ENCODE results near the gene USP49. TPM values are rescaled to one million over a fixed set of nuclear protein-coding genes. Genes with fewer than 3 reads are reported as not detected.
A peak's percentile ranks its signal among the peaks of the same experiment; 100 is the strongest.

Gene USP49
- total and polyA plus RNA-seq, 2 of the 13 experiments (the other 11 are each of a cell fraction or from before 2014, with no cell fraction given), result 2.9 to 4.3 TPM

DNA sequence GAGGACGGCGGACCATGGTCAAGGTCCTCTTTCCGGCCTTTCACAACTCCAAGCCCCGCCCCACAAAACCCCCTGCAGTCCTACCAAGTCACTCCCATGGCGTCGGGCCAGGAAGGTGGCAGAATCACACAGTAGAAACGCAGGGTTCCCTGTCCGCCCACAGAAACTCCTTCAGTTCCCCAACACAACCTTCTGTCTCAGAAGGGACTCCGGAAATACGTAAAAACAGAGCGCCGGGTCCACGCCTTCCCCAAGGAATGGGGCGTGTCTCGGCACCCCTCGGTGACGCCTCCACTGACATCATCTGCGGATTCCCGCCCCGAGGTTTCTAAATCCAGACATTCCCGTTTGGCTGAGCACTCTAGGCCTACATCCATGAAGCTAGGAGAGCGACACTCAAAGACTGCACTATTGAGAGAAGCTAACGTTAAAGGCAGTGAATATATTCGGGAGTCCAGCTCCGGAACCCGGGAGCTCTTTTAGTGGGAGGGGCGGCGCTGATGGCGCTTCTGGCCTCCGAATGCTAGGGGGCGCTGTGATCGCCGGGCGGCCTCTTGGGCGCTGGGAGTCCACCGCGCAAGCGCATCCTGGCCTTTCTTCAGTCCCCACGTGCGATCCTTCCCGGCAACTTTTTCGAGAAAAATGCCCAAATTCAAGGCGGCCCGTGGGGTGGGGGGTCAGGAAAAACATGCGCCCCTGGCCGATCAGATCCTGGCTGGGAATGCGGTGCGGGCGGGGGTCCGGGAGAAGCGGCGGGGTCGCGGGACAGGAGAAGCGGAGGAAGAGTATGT is 25.9 kb upstream of the USP49 start, which contains the start of the genes BYSL and MED20 (continued):
- TF ChIP-seq, protein P1, sequence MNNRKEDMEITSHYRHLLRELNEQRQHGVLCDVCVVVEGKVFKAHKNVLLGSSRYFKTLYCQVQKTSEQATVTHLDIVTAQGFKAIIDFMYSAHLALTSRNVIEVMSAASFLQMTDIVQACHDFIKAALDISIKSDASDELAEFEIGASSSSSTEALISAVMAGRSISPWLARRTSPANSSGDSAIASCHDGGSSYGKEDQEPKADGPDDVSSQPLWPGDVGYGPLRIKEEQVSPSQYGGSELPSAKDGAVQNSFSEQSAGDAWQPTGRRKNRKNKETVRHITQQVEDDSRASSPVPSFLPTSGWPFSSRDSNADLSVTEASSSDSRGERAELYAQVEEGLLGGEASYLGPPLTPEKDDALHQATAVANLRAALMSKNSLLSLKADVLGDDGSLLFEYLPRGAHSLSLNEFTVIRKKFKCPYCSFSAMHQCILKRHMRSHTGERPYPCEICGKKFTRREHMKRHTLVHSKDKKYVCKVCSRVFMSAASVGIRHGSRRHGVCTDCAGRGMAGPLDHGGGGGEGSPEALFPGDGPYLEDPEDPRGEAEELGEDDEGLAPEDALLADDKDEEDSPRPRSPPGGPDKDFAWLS (CRISPR knock-in tag; IDR thresholded peaks at IDR 0.05; ENCODE audit: borderline replicate concordance), result no peak
- TF ChIP-seq ZNF468 (CRISPR knock-in tag; IDR thresholded peaks at IDR 0.05) (no peak), ZNF772 (CRISPR knock-in tag; IDR thresholded peaks at IDR 0.05) (no peak; the same call in 1 of the 2 replicates), MLX (CRISPR knock-in tag; IDR thresholded peaks at IDR 0.05) (no peak), HMGXB3 (CRISPR knock-in tag; IDR thresholded peaks at IDR 0.05; ENCODE audit: borderline replicate concordance) (peak; percentile 79; the same call in 1 of the 2 replicates), STAT5B (CRISPR knock-in tag; IDR thresholded peaks at IDR 0.05) (0 out of 2 replicates have a peak, but pooled peaks have one; percentile 32), ARHGAP35 (CRISPR knock-in tag; IDR thresholded peaks at IDR 0.05; ENCODE audit: borderline replicate concordance) (no peak; the same call in 1 of the 2 replicates), NR3C1 (CRISPR knock-in tag; IDR thresholded peaks at IDR 0.05) (no peak), SATB2 (CRISPR knock-in tag; IDR thresholded peaks at IDR 0.05) (no peak), XRCC5 (optimal IDR thresholded peaks at IDR 0.05; ENCODE audit: low read length) (peak; percentile 97), HHEX (CRISPR knock-in tag; IDR thresholded peaks at IDR 0.05) (no peak), ZSCAN22 (CRISPR knock-in tag; IDR thresholded peaks at IDR 0.05) (no peak; the same call in 1 of the 2 replicates), RFXAP (CRISPR knock-in tag; IDR thresholded peaks at IDR 0.05; ENCODE audit: borderline replicate concordance) (peak; percentile 91), NONO (IDR thresholded peaks at IDR 0.05) (no peak), NONO (CRISPR knock-in tag; conservative IDR thresholded peaks at IDR 0.05) (peak; percentile 62), LCORL (IDR thresholded peaks at IDR 0.05) (no peak), LCORL (CRISPR knock-in tag; IDR thresholded peaks at IDR 0.05) (peak; percentile 85), ZNF451 (CRISPR knock-in tag; IDR thresholded peaks at IDR 0.05) (peak; percentile 47; the same call in 1 of the 2 replicates), ZMAT3 (CRISPR knock-in tag; conservative IDR thresholded peaks at IDR 0.05) (peak; percentile 87), KLF9 (CRISPR knock-in tag; IDR thresholded peaks at IDR 0.05; ENCODE audit: low read depth) (0 out of 2 replicates have a peak, but pooled peaks have one; percentile 84), TRIM24 (CRISPR knock-in tag; IDR thresholded peaks at IDR 0.05) (no peak), ZNF780A (CRISPR knock-in tag; IDR thresholded peaks at IDR 0.05) (no peak; the same call in 1 of the 2 replicates), GATAD1 (CRISPR knock-in tag; IDR thresholded peaks at IDR 0.05) (peak; percentile 99), ZNF790 (CRISPR knock-in tag; IDR thresholded peaks at IDR 0.05; ENCODE audit: borderline replicate concordance) (no peak), CREM (IDR thresholded peaks at IDR 0.05) (peak; percentile 100), CREM (CRISPR knock-in tag; IDR thresholded peaks at IDR 0.05) (peak; percentile 94)
